Measurements from ENCODE around the gene MPZ. TPM values are rescaled to one million over a fixed set of nuclear protein-coding genes. Genes with fewer than 3 reads are reported as not detected.
A peak's percentile ranks its signal among the peaks of the same experiment; 100 is the strongest.

Gene MPZ
- total and polyA plus RNA-seq, 9 of the 15 experiments (the other 6 are each of a cell fraction or from before 2014, with no cell fraction given) = 0.22 to 16.6 (median 10.9) TPM

DNA sequence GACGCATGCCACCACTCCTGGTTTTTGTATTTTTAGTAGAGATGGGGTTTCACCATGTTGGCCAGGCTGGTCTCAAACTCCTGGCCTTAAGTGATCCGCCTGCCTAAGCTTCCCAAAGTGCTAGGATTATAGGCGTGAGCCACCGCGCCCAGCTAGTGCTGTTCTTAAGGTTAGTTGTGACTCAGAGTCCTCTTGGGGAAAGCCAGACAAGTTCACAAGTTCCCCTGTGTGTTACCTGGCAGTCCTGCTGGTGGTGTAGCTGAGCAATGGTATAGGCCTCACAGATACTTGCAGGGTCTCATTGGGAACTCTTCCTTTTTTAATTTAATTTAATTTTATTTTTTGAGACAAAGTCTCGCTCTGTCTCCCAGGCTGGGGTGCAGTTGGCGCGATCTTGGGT lies 47.3 kb upstream of the MPZ start:
- in situ Hi-C loops (cut with MboI) = no loop called here
- ATAC-seq (no peak), DNase-seq (ENCODE audit: extremely low read depth in 1 of 4, low spot score in 3 of 4) (no peak), FAIRE-seq (no peak)
- H3K4me1 ChIP-seq (replicated peaks in 1 of 2; ENCODE audit: control insufficient read depth in 2 of 2, insufficient read depth in 2 of 2, low read length in 2 of 2) = no peaks in the 10 kb centered on the region
- H3K27ac ChIP-seq (ENCODE audit: extremely low read depth, low read depth, low read length) = no peak overlapping the region
- H3K27me3 ChIP-seq (ENCODE audit: control insufficient read depth in 2 of 2, insufficient read depth in 2 of 2, low read length in 2 of 2) = no peaks in the 10 kb centered on the region
- POLR2A ChIA-PET = no interaction called here
- H3K79me2 ChIP-seq (ENCODE audit: control insufficient read depth, insufficient read depth, low read length) = peaks cover 10% of the 10 kb centered on the region; the same call in 1 of the 3 replicates
- H3K4me2 ChIP-seq (ENCODE audit: insufficient read depth, low read length) = no peak overlapping the region
- TF ChIP-seq CBX8 (IDR thresholded peaks at IDR 0.05; ENCODE audit: borderline replicate concordance, extremely low read depth, low read depth, low read length, poor library complexity, severe bottlenecking) = no peak
- H3K9me1 ChIP-seq (ENCODE audit: control insufficient read depth, insufficient read depth, low read length) = no peaks in the 10 kb centered on the region
- no peak overlapping the region for H2AFZ ChIP-seq (ENCODE audit: low read depth, low read length)
- H3K9me3 ChIP-seq (replicated peaks; ENCODE audit: control insufficient read depth, insufficient read depth, low read depth, low read length) = no peaks in the 10 kb centered on the region
- no peak overlapping the region for H3K4me3 ChIP-seq
- H3K36me3 ChIP-seq (ENCODE audit: control insufficient read depth, insufficient read depth, low read length) = peaks cover 44% of the 10 kb centered on the region; the same call in 1 of the 3 replicates
- WGBS (ENCODE audit: insufficient coverage, low coverage, missing lambda C conversion rate) = 98% methylated on average over 8 of the region's 8 CpGs
- intact Hi-C loops (cut with micrococcal nuclease) = no loop called here
- no TSS peak for BruUV-seq (replicated peaks)
- CTCF ChIA-PET (ENCODE audit: low intra/inter-chr PET ratio) = no interaction called here
- H3K9ac ChIP-seq (ENCODE audit: insufficient read depth in 1 of 2, low read depth in 2 of 2, low read length in 2 of 2) = no peak overlapping the region
- no peaks in the 10 kb centered on the region; the same call in 1 of the 2 replicates for H4K20me1 ChIP-seq (replicated peaks; ENCODE audit: control insufficient read depth, insufficient read depth, low read length)

DNA sequence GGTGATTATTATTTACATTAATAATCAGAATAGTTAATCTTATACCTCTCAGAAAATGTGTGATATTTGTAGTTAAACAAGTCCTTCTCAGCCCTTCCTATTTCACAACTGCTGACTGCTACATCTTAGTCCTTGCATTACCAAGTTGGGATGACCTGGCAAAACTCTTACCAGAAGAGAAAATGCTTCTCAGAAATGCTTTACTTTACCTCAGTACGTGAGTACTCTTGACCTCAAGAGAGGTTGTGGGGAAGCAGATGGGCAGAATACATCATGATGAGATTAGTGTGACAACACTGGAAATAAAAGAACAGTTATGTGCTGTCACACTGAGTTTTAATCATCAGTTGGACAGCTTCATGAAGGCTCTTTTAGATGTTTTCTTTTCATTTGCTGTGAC lies 41.7 kb upstream of the MPZ start:
- Histone ChIP-seq H3K4me3 (no peak overlapping the region), H3K27me3 (ENCODE audit: control insufficient read depth in 2 of 2, insufficient read depth in 2 of 2, low read length in 2 of 2) (no peaks in the 10 kb centered on the region), H3K36me3 (ENCODE audit: control insufficient read depth, insufficient read depth, low read length) (peaks cover 35% of the 10 kb centered on the region; the same call in 2 of the 3 replicates), H3K4me2 (ENCODE audit: insufficient read depth, low read length) (no peak overlapping the region), H3K4me1 (replicated peaks in 1 of 2; ENCODE audit: control insufficient read depth in 2 of 2, insufficient read depth in 2 of 2, low read length in 2 of 2) (no peaks in the 10 kb centered on the region; a peak in 1 of 5 replicates), H3K27ac (ENCODE audit: extremely low read depth, low read depth, low read length) (peak overlapping the region; percentile 15; the same call in 2 of the 3 replicates), H4K20me1 (replicated peaks; ENCODE audit: control insufficient read depth, insufficient read depth, low read length) (no peaks in the 10 kb centered on the region; the same call in 1 of the 2 replicates), H3K9me3 (replicated peaks; ENCODE audit: control insufficient read depth, insufficient read depth, low read depth, low read length) (no peaks in the 10 kb centered on the region), H3K9ac (ENCODE audit: insufficient read depth in 1 of 2, low read depth in 2 of 2, low read length in 2 of 2) (no peak overlapping the region), H3K79me2 (ENCODE audit: control insufficient read depth, insufficient read depth, low read length) (peaks cover 11% of the 10 kb centered on the region; the same call in 2 of the 3 replicates), H3K9me1 (ENCODE audit: control insufficient read depth, insufficient read depth, low read length) (no peaks in the 10 kb centered on the region), H2AFZ (ENCODE audit: low read depth, low read length) (no peak overlapping the region)
- FAIRE-seq (no peak), ATAC-seq (no peak), DNase-seq (ENCODE audit: extremely low read depth in 1 of 4, low spot score in 3 of 4) (peak in 1 of 4 experiments; percentile 11)
- intact Hi-C loops (cut with micrococcal nuclease) = no loop called here
- no TSS peak for BruUV-seq (replicated peaks)
- POLR2A ChIA-PET = no interaction called here
- in situ Hi-C loops (cut with MboI) = no loop called here
- CTCF ChIA-PET (ENCODE audit: low intra/inter-chr PET ratio) = no interaction called here
- WGBS (ENCODE audit: insufficient coverage, low coverage, missing lambda C conversion rate) = 19% methylated on average over 1 of the region's 1 CpG
- TF ChIP-seq, protein P1, sequence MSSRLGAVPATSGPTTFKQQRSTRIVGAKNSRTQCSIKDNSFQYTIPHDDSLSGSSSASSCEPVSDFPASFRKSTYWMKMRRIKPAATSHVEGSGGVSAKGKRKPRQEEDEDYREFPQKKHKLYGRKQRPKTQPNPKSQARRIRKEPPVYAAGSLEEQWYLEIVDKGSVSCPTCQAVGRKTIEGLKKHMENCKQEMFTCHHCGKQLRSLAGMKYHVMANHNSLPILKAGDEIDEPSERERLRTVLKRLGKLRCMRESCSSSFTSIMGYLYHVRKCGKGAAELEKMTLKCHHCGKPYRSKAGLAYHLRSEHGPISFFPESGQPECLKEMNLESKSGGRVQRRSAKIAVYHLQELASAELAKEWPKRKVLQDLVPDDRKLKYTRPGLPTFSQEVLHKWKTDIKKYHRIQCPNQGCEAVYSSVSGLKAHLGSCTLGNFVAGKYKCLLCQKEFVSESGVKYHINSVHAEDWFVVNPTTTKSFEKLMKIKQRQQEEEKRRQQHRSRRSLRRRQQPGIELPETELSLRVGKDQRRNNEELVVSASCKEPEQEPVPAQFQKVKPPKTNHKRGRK (tag; IDR thresholded peaks at IDR 0.05) = no peak
- TF ChIP-seq ZNF316 (IDR thresholded peaks at IDR 0.05) = peak; percentile 55; the same call in 1 of the 2 replicates
- no peak for TF ChIP-seq CTBP1 (IDR thresholded peaks at IDR 0.05; ENCODE audit: borderline replicate concordance)
- peak; percentile 40 for TF ChIP-seq C11orf30 (IDR thresholded peaks at IDR 0.05; ENCODE audit: low read depth)
- TF ChIP-seq, protein P2, sequence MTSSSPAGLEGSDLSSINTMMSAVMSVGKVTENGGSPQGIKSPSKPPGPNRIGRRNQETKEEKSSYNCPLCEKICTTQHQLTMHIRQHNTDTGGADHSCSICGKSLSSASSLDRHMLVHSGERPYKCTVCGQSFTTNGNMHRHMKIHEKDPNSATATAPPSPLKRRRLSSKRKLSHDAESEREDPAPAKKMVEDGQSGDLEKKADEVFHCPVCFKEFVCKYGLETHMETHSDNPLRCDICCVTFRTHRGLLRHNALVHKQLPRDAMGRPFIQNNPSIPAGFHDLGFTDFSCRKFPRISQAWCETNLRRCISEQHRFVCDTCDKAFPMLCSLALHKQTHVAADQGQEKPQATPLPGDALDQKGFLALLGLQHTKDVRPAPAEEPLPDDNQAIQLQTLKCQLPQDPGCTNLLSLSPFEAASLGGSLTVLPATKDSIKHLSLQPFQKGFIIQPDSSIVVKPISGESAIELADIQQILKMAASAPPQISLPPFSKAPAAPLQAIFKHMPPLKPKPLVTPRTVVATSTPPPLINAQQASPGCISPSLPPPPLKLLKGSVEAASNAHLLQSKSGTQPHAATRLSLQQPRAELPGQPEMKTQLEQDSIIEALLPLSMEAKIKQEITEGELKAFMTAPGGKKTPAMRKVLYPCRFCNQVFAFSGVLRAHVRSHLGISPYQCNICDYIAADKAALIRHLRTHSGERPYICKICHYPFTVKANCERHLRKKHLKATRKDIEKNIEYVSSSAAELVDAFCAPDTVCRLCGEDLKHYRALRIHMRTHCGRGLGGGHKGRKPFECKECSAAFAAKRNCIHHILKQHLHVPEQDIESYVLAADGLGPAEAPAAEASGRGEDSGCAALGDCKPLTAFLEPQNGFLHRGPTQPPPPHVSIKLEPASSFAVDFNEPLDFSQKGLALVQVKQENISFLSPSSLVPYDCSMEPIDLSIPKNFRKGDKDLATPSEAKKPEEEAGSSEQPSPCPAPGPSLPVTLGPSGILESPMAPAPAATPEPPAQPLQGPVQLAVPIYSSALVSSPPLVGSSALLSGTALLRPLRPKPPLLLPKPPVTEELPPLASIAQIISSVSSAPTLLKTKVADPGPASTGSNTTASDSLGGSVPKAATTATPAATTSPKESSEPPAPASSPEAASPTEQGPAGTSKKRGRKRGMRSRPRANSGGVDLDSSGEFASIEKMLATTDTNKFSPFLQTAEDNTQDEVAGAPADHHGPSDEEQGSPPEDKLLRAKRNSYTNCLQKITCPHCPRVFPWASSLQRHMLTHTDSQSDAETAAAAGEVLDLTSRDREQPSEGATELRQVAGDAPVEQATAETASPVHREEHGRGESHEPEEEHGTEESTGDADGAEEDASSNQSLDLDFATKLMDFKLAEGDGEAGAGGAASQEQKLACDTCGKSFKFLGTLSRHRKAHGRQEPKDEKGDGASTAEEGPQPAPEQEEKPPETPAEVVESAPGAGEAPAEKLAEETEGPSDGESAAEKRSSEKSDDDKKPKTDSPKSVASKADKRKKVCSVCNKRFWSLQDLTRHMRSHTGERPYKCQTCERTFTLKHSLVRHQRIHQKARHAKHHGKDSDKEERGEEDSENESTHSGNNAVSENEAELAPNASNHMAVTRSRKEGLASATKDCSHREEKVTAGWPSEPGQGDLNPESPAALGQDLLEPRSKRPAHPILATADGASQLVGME (CRISPR knock-in tag; IDR thresholded peaks at IDR 0.05) = no peak
- TF ChIP-seq ZNF561 (CRISPR knock-in tag; conservative IDR thresholded peaks at IDR 0.05) = no peak
- peak; percentile 65 for TF ChIP-seq CEBPB (tag; IDR thresholded peaks at IDR 0.05)
